ENCODE data around the gene SYT2. TPM values are rescaled to one million over a fixed set of nuclear protein-coding genes. Genes with fewer than 3 reads are reported as not detected.

The SYT2 gene
- 0.03 TPM in 1 of 2 replicates, not detected in the other for total RNA-seq
- 0.46 and 0.68 TPM in 2 replicates for polyA plus RNA-seq

DNA sequence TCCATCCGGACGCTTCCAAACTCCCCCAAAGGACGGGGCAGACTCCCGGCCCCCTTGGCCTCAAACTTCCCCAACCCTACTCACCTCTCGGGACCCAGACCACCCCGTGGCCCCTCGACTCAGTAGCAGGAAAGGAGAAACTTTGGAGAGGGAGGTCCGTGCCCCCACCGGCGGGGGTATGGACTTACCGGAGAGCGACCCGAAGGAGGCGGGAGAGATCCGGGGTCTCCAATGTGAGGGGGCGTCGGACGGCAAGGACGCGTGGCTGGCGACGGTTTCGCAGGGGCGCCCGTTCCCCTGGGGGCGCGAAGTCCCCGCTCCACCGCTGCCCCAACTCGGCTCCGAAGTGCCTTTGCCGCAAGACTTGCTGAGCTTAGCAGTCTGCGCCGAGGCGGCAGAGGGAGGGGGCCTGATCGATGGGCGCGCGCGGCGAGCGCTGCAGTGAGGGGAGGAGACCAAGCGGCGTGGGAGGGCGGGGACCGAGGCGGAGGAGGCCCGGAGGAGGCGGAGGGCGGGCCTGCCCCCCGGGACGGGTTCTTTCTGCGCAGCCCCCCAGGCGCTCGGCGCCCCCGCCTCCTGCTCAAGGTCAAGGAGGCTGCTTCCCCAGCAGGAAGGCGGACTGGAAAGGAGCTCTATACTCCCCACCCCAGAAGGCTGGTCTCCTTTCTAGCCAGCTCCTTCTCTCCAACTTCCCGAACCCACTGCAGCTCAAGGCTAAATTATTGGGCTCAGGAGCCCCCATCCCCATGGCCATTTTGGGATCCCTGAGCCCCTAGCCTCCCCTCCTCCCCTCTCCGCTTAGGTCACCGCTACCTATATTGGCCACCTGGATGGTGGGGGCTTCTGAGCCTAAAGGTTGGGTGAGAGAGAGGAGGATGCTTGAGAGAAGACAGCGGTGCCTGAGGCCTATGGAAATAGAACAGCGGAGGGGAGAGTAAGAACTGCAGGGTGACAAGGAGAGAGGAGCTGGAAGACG, at the start of gene SYT2:
Gene SYT2, minus strand, starts transcription at position 385 of the 976 bp plus-strand sequence. CDS start 104,682 bp downstream, outside the sequence.
- peak; percentile 42 to 79 for DNase-seq (ENCODE audit: low read depth in 1 of 2, low spot score in 1 of 2)
- H3K4me1 ChIP-seq (ENCODE audit: low read depth) = peaks cover 6% of the 10 kb centered on the region
- H3K9me3 ChIP-seq (ENCODE audit: low read depth) = no peaks in the 10 kb centered on the region
- no peaks in the 10 kb centered on the region for H3K36me3 ChIP-seq
- peaks cover 79% of the 10 kb centered on the region for H3K27me3 ChIP-seq
- peak within 1 kb of the TSS; percentile 35 for H3K4me3 ChIP-seq
- TF ChIP-seq, protein P1, sequence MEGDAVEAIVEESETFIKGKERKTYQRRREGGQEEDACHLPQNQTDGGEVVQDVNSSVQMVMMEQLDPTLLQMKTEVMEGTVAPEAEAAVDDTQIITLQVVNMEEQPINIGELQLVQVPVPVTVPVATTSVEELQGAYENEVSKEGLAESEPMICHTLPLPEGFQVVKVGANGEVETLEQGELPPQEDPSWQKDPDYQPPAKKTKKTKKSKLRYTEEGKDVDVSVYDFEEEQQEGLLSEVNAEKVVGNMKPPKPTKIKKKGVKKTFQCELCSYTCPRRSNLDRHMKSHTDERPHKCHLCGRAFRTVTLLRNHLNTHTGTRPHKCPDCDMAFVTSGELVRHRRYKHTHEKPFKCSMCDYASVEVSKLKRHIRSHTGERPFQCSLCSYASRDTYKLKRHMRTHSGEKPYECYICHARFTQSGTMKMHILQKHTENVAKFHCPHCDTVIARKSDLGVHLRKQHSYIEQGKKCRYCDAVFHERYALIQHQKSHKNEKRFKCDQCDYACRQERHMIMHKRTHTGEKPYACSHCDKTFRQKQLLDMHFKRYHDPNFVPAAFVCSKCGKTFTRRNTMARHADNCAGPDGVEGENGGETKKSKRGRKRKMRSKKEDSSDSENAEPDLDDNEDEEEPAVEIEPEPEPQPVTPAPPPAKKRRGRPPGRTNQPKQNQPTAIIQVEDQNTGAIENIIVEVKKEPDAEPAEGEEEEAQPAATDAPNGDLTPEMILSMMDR (IDR thresholded peaks at IDR 0.05; ENCODE audit: low read depth, low read length) = no peak
- H3K27ac ChIP-seq = no peak within 1 kb of the TSS

DNA sequence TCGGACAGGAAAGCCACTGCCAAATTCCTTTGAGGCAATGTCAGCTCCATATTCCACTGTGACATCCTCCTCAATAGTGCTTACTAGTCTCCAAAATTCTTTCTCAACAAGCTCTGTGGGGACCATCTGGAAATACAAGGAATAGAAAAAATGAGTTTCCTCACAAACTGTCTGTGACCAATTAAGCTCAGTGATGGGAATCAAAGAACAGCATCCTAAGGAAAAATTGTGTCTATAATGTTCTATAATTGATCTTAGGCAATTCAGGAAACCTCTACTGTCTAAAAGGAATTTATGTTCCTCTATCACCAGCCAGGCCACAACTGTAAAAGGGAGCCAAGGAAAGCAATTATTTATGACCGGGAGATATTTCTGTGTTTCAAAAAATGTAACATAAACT, 46.1 kb upstream of the SYT2 start:
- no peaks in the 10 kb centered on the region for H3K9me3 ChIP-seq (ENCODE audit: low read depth)
- TF ChIP-seq, protein P1 (IDR thresholded peaks at IDR 0.05; ENCODE audit: low read depth, low read length) = no peak
- H3K4me3 ChIP-seq = no peak overlapping the region
- no peak for DNase-seq (ENCODE audit: low read depth in 1 of 2, low spot score in 1 of 2)
- peaks cover under 1% of the 10 kb centered on the region for H3K4me1 ChIP-seq (ENCODE audit: low read depth)
- peaks cover 91% of the 10 kb centered on the region for H3K36me3 ChIP-seq
- no peaks in the 10 kb centered on the region for H3K27me3 ChIP-seq
- no peak overlapping the region for H3K27ac ChIP-seq

DNA sequence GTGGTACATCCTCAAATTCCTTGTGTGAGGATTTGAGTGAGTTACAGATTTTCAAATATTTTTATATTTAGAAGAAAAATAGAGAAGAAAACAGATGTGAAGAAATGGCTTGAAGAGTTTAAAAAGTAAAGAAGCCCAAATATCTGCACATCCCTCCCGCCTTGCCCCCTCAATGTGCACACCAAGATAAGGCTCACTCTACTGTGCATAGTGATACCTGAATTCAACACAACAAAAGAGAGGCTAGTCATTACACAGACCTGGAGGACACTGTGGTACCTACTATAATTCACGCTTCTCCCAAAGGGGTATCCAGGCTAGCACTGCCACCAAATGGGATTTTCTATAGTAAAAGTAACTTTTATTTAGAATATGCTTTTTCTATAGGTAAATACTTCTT, 44.0 kb upstream of the SYT2 start:
- no peak for DNase-seq (ENCODE audit: low read depth in 1 of 2, low spot score in 1 of 2)
- Histone ChIP-seq H3K27me3 (no peaks in the 10 kb centered on the region), H3K27ac (no peak overlapping the region), H3K4me1 (ENCODE audit: low read depth) (no peaks in the 10 kb centered on the region), H3K4me3 (no peak overlapping the region), H3K36me3 (peaks cover 94% of the 10 kb centered on the region), H3K9me3 (ENCODE audit: low read depth) (no peaks in the 10 kb centered on the region)
- TF ChIP-seq, protein P1 (IDR thresholded peaks at IDR 0.05; ENCODE audit: low read depth, low read length) = no peak

DNA sequence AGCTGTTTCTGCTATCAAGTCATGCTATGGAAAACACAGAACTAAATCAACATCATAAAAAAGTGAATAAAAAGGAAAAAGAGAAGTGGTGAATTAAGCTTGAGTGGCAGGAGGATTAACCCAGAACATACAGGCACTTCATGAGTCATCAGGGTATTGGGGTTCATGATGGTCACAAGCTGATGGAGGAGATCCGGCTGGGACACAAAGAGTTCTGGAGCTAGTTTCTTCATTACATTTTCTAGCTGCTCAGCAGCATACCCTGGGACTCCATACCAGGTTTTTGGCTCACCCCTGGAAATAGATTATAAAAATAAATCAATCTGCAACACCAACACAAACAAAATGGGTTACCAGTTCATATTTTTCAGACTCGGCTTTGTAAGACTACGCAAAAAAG, 42.5 kb upstream of the SYT2 start:
- Histone ChIP-seq H3K9me3 (ENCODE audit: low read depth) (no peaks in the 10 kb centered on the region), H3K4me1 (ENCODE audit: low read depth) (no peaks in the 10 kb centered on the region), H3K36me3 (peaks cover 93% of the 10 kb centered on the region), H3K4me3 (no peak overlapping the region), H3K27ac (peak overlapping the region; percentile 7), H3K27me3 (no peaks in the 10 kb centered on the region)
- TF ChIP-seq, protein P1 (IDR thresholded peaks at IDR 0.05; ENCODE audit: low read depth, low read length) = no peak
- no peak for DNase-seq (ENCODE audit: low read depth in 1 of 2, low spot score in 1 of 2)

DNA sequence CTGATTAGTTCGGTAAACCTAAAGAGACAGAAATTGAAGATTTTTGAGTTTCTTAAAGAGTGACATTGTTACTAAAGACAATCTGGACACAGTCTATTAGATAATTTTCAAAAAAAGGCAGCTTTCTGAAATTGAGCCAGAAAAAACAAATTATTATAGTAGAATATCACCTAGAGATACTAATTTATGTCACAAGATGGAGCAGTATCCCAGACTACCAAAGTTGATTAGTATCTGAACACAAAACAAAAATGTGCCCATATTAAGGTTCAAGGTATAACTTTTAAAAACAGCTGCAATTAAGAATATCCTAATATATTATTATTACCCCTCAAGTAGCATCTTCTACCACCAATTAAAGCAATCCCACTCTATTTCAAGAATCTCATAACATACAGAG, 40.5 kb upstream of the SYT2 start:
- TF ChIP-seq, protein P1 (IDR thresholded peaks at IDR 0.05; ENCODE audit: low read depth, low read length) = no peak
- no peak overlapping the region for H3K27ac ChIP-seq
- peaks cover 80% of the 10 kb centered on the region for H3K36me3 ChIP-seq
- H3K27me3 ChIP-seq = no peaks in the 10 kb centered on the region
- H3K4me3 ChIP-seq = no peak overlapping the region
- no peaks in the 10 kb centered on the region for H3K9me3 ChIP-seq (ENCODE audit: low read depth)
- peak in 1 of 2 donors; percentile 2 for DNase-seq (ENCODE audit: low read depth in 1 of 2, low spot score in 1 of 2)
- H3K4me1 ChIP-seq (ENCODE audit: low read depth) = no peaks in the 10 kb centered on the region
